ENCODE results near the gene CLSTN2. TPM values are rescaled to one million over a fixed set of nuclear protein-coding genes. Genes with fewer than 3 reads are reported as not detected.

The CLSTN2 gene
- total and polyA plus RNA-seq, 2 of the 4 experiments (the other 2 are of a cell fraction): under 0.01 to 0.07 TPM

GRCh38 chr3:140004271-140004670 lies 69.3 kb downstream of the CLSTN2 start:
- Histone ChIP-seq H3K27me3 (ENCODE audit: control insufficient read depth, insufficient read depth, low read length) (no peaks in the 10 kb centered on the region), H2AK5ac (ENCODE audit: low read depth, low read length) (no peak overlapping the region), H4K5ac (ENCODE audit: low read depth, low read length) (no peak overlapping the region), H2BK20ac (ENCODE audit: low read depth, low read length) (no peak overlapping the region), H3K4me2 (ENCODE audit: low read depth, low read length) (no peak overlapping the region), H3K79me1 (ENCODE audit: low read depth in 1 of 2, low read length in 2 of 2) (no peaks in the 10 kb centered on the region), H3K14ac (replicated peaks; ENCODE audit: low read depth, low read length) (no peak overlapping the region), H3K36me3 (ENCODE audit: control insufficient read depth, insufficient read depth, low read length) (no peaks in the 10 kb centered on the region), H3K4me1 (ENCODE audit: control insufficient read depth, insufficient read depth, low read length) (no peaks in the 10 kb centered on the region), H2BK15ac (ENCODE audit: low read depth, low read length) (no peak overlapping the region), H2BK5ac (ENCODE audit: low read depth, low read length, poor library complexity, severe bottlenecking) (no peak overlapping the region), H3K23ac (ENCODE audit: low read depth, low read length) (no peak overlapping the region), H3K9me1 (ENCODE audit: insufficient read depth, low read length) (no peaks in the 10 kb centered on the region), H3K9me3 (ENCODE audit: control insufficient read depth, insufficient read depth, low read length) (peaks cover 2% of the 10 kb centered on the region; the same call in 1 of the 2 replicates), H3K4me3 (ENCODE audit: insufficient read depth, low read depth, low read length) (no peak overlapping the region), H2AK9ac (replicated peaks; ENCODE audit: low read depth, low read length, poor library complexity) (no peak overlapping the region), H3K56ac (ENCODE audit: extremely low read depth, insufficient read depth, low read length) (no peak overlapping the region), H3K18ac (ENCODE audit: low read depth, low read length) (no peak overlapping the region), H3K27ac (ENCODE audit: insufficient read depth, low read length) (no peak overlapping the region), H2BK120ac (ENCODE audit: low read depth, low read length) (no peak overlapping the region), H3K4ac (ENCODE audit: low read depth, low read length) (no peak overlapping the region), H4K91ac (ENCODE audit: insufficient read depth, low read depth, low read length) (no peak overlapping the region), H2AFZ (replicated peaks; ENCODE audit: low read length, poor library complexity) (no peak overlapping the region), H4K20me1 (ENCODE audit: insufficient read depth, low read length) (no peaks in the 10 kb centered on the region), H3K9ac (ENCODE audit: low read depth, low read length) (no peak overlapping the region), H4K8ac (ENCODE audit: low read depth in 2 of 2, low read length in 2 of 2) (no peak overlapping the region)
- ATAC-seq (ENCODE audit: low read depth): no peak
- ChIA-PET CTCF (no interaction called here), POLR2A (ENCODE audit: unreplicated experiment) (no interaction called here)
- dilution Hi-C loops (cut with HindIII; ENCODE audit: low sequenced_read_pairs, unreplicated experiment) (no loop called here), in situ Hi-C loops (cut with MboI; ENCODE audit: low sequenced_read_pairs) (no loop called here), intact Hi-C loops (cut with micrococcal nuclease) (no loop called here)
- no TSS peak for BruUV-seq (replicated peaks)
- DNase-seq: no peak
- no peak for TF ChIP-seq SMC3 (IDR thresholded peaks at IDR 0.05; ENCODE audit: low read depth, low read length)
- no peak for TF ChIP-seq RAD21 (IDR thresholded peaks at IDR 0.05; ENCODE audit: low read length)
- TF ChIP-seq RCOR1 (IDR thresholded peaks at IDR 0.05; ENCODE audit: insufficient replicate concordance, low read length): no peak

Measured in IMR-90 (cell line).